Ecto neural progenitor cell (in vitro differentiated cells): ENCODE data around the gene PCYOX1L.

ENCODE experiments used
- DNase-seq: peaks from one replicate; pipeline ENCODE4 v3.0.0-alpha.2; 2018; ENCODE audit warnings: low spot score

The PCYOX1L gene

GRCh38 chr5:149337736-149338135 is 20.1 kb upstream of the PCYOX1L start:
- no peak for DNase-seq

GRCh38 chr5:149338364-149338763 is 19.5 kb upstream of the PCYOX1L start:
- no peak for DNase-seq

GRCh38 chr5:149340920-149341319 is 16.9 kb upstream of the PCYOX1L start:
- no peak for DNase-seq

- no peak for DNase-seq
Measured at GRCh38 chr5:149341876-149342275, 16.0 kb upstream of the PCYOX1L start.

GRCh38 chr5:149344151-149344550 is 13.7 kb upstream of the PCYOX1L start:
- DNase-seq = no peak

GRCh38 chr5:149345147-149345891 is 12.5 kb upstream of the PCYOX1L start, which contains the start of gene GRPEL2:
GRPEL2 (plus strand) TSS chr5:149345499; CDS start chr5:149345540, 41 bp downstream.
- peak; percentile 96 for DNase-seq

DNA sequence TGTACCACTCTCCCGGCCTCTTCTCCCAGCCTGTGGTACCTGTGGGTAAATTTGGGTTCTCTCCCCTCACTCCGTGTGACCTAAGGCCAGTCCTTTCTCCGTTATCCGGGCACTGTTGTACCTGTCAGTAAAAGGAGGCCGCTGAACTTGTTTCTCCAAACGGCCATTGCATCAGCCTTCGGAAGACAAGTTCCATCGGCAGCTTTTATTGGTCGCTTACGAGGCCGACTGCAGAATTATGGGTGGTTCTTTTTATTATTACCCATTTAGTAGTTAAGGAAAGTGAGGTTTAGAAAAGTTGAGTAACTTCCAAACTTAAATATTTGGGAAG is 12.0 kb upstream of the PCYOX1L start:
- no peak for DNase-seq

- DNase-seq = no peak
Measured at GRCh38 chr5:149348518-149348917, 9.3 kb upstream of the PCYOX1L start.

DNA sequence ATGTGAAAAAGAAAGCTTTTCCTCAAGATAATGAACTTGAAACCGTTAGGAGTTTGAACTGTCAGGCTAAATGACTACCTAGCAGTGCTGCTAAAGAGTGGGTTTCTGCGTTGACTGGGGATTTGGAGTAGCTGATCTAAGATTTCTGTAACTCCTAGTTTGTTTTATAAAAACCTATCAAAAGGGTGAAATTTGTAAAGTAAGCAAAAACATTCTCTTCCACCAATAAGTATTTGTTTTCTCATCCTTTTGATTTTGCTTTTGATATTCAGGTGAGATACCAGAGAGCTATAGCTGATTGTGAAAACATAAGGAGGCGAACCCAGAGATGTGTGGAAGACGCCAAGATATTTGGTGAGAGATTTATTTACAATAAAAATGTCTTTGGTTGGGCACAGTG is 8.5 kb upstream of the PCYOX1L start:
- no peak for DNase-seq

- DNase-seq = no peak
Measured at GRCh38 chr5:149352169-149352568, 5.7 kb upstream of the PCYOX1L start.

- no peak for DNase-seq
Measured at GRCh38 chr5:149353911-149354310, 3.9 kb upstream of the PCYOX1L start.

GRCh38 chr5:149355688-149356087 is 2.2 kb upstream of the PCYOX1L start:
- DNase-seq = no peak

GRCh38 chr5:149356391-149356790 is 1.5 kb upstream of the PCYOX1L start:
- DNase-seq = no peak

DNA sequence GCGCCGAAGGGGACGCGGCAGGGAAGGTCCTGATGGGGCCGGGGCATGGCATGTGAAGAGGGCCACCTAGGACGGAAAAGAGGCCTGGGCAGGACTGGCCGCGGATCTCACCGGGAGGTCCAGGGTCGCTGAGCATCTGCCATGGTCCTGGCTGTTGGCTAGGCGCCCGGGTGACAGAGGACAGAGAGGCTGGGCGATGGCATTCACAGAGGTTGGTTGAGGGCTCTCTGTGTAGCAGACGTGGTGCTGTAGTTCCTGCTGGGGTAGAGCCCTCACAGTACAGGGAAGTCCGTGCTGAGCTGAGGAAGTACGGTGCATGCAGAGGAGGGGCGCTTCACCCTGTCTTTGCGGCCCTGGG is 427 bp downstream of the PCYOX1L start:
- DNase-seq = no peak

DNA sequence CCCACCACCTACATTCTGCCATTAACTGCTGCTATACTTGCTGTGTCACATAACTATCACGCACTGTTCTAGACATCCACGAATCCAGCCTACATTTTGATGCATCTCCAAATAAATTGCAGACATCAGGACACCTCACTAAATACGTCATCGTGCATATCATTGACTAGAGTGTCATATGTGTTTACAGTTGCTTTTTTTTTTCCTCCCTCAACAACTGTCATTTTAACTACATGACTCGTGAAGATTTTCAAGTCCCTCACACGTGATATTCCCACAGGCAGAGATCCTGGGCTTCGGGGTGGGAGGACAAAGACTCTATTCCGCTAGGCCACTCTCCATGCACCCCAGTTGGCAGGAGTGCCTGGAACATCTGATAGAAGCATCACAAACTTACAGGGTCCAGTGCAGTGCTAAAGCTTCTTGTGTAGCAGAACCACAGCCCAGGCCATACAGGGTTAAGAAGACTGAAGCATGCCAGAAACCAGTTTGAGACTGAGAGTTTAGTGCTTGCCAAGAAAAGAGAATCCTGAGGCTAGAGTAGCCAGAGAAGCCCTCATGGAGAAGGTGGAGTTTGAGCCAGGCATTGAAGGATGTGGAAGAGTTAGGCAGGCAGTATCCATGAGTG is 1.1 kb downstream of the PCYOX1L start:
- no peak for DNase-seq

DNA sequence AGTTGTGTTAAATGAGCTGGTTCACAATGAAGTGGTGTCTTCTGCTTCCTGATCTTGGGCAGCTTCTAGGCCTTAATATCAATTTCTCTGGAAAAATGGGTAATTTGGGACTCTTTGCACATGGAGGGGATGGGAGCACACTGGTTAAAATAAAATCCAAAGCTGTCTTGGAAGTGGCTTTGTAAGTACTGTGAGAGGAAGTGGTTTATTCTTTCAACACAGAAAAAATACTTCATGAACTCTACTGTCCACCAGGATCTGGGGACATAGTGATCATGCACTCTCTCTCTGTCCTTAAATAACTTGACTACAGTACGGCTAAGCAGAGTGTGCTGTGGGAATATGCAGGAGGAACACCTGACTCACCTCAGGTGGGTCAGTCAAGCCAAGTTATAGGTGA is 2.4 kb downstream of the PCYOX1L start:
- no peak for DNase-seq

- DNase-seq = no peak
Measured at GRCh38 chr5:149362541-149362940, 4.7 kb downstream of the PCYOX1L start.

GRCh38 chr5:149363358-149363757 is 5.5 kb downstream of the PCYOX1L start:
- DNase-seq = no peak

DNA sequence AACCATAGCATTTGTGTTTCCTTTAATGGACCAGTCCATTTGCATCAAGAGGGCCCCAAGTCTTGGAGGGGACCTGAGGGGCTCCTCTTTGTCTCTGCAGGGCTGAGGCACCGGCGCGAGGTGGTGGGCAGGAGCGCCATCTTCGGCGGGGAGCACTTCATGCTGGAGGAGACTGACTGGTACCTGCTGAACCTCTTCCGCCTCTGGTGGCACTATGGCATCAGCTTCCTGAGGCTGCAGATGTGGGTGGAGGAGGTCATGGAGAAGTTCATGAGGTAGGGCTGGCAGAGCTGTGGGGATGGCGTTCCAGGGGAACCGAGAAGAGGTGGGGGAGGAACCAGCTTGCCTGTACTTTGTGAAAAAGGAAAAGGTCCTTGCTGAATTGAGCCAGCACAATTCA is 6.1 kb downstream of the PCYOX1L start:
- DNase-seq = no peak

GRCh38 chr5:149364719-149365118 is 6.9 kb downstream of the PCYOX1L start:
- no peak for DNase-seq

DNA sequence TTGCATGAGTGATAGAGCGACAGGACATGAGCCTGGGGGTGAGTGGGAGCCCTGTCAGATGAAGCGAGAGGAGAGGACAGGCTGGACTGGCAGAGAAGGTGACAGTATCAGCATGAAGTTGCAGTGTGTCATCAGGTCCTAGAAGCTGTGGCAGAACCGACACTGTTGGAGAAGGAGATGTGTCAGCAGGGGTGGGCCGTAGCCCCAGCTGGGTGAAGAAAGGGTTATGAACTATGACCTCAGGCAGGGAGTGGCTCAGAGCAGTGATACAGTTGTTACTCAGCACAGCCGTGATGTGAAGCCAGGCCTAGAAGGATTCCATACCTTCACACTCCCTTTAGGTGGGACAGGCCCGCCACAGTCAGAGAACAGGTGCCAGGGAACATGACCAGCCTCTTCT is 7.6 kb downstream of the PCYOX1L start:
- DNase-seq = no peak

DNA sequence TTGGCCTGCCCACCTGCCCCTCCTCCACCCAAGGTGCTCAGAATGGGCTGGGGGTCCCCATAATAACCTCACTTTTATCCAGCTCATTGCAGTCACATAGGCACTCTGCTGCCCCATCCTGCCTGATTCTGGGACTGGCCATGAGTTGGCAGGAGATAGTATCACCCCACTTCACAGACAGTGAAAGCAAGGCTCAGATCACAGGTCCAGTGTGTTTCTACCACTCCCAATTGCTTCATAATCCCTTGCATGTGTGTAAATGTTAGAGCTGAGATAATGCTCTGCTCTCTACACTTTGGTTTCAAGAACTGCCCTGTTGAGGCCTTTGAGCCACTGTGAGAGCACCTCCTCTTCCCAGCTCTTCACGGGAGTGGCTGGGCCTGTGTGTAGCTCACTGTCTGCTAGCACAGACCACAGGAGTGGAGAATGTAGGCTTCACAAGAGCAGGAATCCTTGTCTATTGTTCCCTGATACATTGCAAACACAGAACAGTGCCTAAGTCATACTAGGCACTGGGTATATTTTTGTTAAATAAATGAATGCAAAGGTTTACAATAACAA is 8.4 kb downstream of the PCYOX1L start:
- DNase-seq = no peak

DNA sequence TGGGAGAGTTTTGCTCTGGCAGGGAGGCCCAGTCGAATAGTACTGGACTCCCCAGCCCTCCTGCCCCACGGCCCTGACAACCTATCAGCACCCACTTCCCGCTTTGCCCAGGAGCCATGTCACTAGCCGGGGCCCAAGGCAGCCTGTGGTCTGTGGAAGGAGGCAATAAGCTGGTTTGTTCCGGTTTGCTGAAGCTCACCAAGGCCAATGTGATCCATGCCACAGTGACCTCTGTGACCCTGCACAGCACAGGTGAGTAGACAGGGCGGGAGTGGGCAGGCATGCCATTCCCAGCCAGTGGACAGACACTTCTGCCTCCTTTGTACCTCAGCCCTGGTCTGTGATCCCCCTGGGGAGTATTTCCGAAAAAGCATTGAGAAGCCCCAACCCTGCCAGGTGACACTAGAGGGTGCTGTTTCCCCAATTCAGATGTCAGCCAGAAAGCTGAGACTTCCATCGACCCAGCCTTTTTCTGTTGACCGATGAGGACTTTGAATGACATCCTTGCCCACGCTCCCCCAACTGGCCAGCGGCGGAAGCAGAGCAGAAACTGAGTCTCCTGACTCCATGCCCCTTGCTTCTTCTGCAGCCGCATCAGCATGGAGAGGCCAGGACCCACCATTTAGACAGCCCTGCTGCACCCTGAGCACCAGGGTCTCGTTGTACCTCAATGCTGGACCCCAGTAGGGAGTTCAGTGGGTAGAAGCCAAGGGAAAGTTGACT is 9.6 kb downstream of the PCYOX1L start:
- peak; percentile 87 for DNase-seq
